Spleen (tissue), 7 donors: ENCODE data around the gene OR10AG1.

Source experiments
- POLR2A ChIP-seq, 3 donors: fragments of 450-650 bp; IDR thresholded peaks; one replicate each; pipeline ENCODE4 v1.5.1; 2017; ENCODE audit warnings: antibody characterized with exemption in 3 of 3, mild to moderate bottlenecking in 1 of 3
- TF ChIP-seq, protein P1 (sequence below), 11 experiments: fragments of 200-600 bp in 7 of 11; fragments of 450-650 bp in 4 of 11; sonication (generic) in 4 of 11; IDR thresholded peaks in 8 of 11; conservative IDR thresholded peaks in 3 of 11; 1 replicate in 7 of 11; 2 replicates in 4 of 11; pipeline versions ENCODE4 v1.4.0 to v1.8.0; 2016 to 2021; ENCODE audit warnings: antibody characterized with exemption in 11 of 11, inconsistent platforms in 4 of 11, mild to moderate bottlenecking in 1 of 11
- donor health status: DM: no; HTN: no; CAD: no; lungs with moderate emphysema.
- donor health status: DM: no; HTN: no; CAD: no.
- donor health status: DM: no; HTN: no; CAD: no.

DNA sequence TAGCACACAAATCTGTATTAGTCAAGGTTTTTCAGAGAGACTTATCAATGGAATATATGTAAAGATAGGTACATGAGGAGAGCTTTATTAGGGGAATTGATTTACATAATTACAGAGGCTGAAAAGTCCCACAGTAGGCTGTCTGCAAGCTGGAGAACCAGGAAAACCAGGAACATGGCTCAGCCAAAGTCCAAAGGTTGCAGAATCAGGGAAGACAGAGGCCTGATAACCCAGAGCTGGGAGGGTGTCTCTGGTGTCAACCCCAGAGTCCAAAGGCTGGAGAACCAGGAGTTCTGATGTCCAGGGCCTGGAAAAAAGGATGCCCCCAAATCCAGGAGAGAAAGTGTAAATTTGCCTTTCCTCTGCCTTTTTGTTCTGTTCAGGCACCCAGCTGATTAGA is 41.0 kb upstream of the OR10AG1 start:
- TF ChIP-seq, protein P1, sequence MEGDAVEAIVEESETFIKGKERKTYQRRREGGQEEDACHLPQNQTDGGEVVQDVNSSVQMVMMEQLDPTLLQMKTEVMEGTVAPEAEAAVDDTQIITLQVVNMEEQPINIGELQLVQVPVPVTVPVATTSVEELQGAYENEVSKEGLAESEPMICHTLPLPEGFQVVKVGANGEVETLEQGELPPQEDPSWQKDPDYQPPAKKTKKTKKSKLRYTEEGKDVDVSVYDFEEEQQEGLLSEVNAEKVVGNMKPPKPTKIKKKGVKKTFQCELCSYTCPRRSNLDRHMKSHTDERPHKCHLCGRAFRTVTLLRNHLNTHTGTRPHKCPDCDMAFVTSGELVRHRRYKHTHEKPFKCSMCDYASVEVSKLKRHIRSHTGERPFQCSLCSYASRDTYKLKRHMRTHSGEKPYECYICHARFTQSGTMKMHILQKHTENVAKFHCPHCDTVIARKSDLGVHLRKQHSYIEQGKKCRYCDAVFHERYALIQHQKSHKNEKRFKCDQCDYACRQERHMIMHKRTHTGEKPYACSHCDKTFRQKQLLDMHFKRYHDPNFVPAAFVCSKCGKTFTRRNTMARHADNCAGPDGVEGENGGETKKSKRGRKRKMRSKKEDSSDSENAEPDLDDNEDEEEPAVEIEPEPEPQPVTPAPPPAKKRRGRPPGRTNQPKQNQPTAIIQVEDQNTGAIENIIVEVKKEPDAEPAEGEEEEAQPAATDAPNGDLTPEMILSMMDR (IDR thresholded peaks at IDR 0.05 in 8 of 11, conservative IDR thresholded peaks at IDR 0.05 in 3 of 11), result no peak
- TF ChIP-seq POLR2A (IDR thresholded peaks at IDR 0.05), result no peak
